ENCODE data around the gene DGKZ.
"Not testable (repeated sequence)": the region's sequence is repeated elsewhere in the genome, so short reads cannot be mapped to it uniquely, and the experiment has no call there.

The DGKZ gene

DNA sequence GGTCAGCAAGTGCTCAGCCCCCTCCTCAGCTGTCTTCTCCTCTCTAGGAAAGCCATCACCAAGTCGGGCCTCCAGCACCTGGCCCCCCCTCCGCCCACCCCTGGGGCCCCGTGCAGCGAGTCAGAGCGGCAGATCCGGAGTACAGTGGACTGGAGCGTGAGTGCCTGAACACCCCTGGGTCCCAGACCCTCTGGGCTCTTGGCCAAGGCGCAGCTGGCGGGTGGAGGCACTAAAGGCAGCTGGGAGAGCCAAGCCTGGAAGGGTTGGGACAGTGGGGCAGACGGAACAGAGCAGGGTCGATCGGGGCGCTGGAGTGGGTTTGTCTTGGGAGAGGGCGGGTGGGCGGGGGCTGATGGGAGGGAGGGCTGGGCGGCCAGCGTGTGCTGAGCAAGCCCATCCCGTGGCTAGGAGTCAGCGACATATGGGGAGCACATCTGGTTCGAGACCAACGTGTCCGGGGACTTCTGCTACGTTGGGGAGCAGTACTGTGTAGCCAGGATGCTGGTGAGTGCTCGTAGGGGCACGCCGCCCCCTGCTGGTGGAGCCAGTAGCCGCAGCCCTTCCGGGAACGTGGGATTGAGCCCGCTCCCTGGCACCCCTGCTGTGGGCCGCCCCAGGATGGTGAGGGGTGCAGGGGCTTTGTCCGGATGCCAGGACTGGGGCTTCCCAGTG is 20.1 kb downstream of the DGKZ start:
- peak; percentile 68 for DNase-seq (ENCODE audit: low spot score)

DNA sequence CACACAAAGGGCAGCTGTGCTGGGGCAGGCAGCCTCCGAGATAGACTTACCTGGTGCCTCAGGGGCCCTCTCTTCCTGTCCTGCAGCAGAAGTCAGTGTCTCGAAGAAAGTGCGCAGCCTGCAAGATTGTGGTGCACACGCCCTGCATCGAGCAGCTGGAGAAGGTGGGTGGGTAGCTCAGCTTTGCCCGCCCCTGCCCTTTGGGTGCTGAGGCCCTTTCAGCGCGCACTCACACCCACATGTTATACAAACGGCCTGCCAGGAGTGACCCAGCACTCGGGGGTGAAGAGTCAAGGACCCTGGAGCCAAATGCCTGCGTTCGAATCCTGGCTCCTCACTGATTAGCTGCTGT is 20.6 kb downstream of the DGKZ start:
- no peak for DNase-seq (ENCODE audit: low spot score)

DNA sequence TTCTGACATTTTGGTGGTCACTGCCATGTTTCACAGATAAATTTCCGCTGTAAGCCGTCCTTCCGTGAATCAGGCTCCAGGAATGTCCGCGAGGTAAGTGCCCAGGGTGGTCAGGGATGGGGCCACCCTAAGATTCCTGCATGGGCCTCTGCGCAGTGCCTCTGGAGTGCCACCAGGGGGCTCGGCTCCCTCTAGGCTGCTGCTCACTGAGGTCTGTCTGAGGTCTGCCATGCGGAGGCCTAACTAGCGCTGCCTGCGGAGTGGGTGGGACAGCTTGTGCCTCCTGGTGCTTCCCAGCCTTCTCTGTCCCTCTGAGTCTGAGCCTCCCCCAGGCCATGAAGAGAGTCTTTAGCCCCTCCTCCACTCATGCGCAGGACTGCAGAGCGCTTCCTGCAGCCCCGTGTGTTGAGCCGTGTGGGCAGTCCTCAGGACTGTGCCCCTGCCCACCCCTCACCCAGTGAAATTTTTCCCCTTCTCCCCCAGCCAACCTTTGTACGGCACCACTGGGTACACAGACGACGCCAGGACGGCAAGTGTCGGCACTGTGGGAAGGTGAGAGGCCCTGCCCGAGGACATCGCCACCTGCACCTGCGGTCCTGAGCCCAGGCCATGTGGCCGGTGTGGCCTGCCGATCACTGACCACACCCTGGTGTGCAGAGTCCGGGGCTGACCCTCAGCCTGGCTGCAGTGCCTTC is 22.3 kb downstream of the DGKZ start:
- DNase-seq (ENCODE audit: low spot score), result peak; percentile 62

DNA sequence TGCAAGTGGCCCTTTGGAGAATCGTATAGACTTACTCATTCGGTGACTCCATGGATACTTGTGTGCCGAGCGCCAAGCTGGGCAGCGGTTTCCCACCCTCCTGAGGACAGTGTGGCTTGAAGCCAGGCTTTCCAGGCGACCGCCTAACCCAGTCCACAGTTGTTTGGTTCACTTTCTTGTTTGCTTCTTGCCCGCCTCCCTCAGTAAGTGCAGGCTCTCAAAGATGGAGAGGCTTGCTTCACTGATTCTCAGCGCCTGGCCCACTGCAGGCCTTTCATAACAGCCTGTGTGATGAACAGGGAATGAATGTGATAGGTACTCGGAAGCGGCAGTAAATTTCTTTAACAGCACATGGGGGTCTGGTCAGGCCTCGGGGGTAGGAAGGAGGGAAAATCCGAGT is 23.0 kb downstream of the DGKZ start:
- no peak for DNase-seq (ENCODE audit: low spot score)

DNA sequence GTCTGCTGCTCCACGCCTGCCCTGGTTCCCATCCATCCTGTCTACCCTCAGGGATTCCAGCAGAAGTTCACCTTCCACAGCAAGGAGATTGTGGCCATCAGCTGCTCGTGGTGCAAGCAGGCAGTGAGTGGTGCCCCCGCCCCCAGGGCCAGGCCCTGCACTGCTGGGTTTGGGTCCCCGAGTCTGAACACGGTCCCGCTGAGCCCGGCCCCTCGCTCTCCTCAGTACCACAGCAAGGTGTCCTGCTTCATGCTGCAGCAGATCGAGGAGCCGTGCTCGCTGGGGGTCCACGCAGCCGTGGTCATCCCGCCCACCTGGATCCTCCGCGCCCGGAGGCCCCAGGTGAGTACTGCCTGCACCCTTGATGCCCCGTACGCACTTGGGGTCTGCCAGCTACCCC is 24.0 kb downstream of the DGKZ start:
- not testable (repeated sequence) for DNase-seq (ENCODE audit: low spot score)

DNA sequence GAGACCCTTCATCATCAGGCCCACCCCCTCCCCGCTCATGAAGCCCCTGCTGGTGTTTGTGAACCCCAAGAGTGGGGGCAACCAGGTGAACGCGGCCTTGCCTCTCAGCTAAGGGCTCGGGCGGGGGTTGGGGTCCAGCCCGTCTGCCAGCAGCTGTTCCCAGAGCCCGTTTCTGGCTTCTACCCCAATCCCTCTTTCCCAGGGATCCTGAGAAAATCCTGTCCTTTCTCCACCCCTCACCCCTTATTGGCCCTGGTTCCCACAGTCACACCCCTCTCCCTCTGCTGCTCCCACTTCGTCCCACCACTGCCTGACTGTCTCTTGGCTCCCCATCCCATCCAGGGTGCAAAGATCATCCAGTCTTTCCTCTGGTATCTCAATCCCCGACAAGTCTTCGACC is 24.8 kb downstream of the DGKZ start:
- no peak for DNase-seq (ENCODE audit: low spot score)

- not testable (repeated sequence) for DNase-seq (ENCODE audit: low spot score)
Measured at GRCh38 chr11:46372501-46372900, 25.2 kb downstream of the DGKZ start.

DNA sequence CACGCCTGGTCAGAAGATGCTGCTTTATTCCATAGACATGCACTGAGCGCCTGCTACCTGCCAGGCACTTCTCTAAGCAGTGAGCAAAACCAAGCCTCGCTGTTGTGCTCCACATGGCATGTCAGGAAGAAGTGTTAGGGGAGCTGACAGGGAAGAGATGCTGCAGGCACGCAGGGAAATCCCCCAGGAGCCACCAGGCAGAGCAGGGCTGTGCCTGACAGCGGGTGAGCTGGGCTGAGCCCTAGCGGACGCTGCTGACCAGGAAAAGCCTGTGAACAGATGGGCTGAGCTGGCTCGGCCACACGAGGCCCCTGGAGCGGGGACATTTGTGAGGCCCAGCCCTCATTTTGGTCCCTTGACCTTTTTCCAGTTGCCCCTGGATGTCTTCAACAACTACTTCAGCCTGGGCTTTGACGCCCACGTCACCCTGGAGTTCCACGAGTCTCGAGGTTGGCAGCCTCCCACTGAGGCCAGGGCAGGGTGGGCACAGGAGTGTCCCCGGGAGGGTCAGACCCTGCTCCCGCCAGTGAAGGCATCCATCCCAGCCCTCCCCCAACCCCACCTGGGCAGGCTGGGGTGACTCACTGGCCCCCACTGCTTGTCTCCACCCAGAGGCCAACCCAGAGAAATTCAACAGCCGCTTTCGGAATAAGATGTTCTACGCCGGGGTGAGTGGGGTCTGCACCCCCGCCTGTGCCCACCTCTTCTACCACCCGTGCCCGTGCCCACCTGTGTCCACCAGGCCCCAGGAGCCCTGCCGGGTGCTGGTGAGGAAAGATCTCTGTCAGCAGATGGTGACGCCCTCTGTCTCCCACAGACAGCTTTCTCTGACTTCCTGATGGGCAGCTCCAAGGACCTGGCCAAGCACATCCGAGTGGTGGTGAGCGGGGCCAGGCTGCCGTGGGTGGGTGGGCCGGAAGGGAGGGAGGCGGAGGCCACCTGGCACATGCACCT is 26.8 kb downstream of the DGKZ start:
- DNase-seq (ENCODE audit: low spot score), result no peak

DNA sequence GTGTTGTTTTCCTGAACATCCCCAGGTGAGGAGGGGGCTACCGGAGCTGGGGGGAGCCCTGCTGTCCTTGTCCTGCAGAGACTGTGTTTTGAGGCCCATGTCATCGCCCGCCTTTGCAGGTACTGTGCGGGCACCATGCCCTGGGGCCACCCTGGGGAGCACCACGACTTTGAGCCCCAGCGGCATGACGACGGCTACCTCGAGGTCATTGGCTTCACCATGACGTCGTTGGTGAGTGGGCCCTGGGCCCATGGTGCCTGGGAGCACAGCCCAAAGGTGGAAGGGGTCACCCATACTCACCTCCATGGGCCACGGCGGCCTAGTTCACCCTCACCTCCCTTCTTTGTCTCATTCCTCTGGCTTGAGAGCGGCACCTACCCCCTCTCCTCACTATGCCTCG is 27.6 kb downstream of the DGKZ start:
- DNase-seq (ENCODE audit: low spot score), result no peak

DNA sequence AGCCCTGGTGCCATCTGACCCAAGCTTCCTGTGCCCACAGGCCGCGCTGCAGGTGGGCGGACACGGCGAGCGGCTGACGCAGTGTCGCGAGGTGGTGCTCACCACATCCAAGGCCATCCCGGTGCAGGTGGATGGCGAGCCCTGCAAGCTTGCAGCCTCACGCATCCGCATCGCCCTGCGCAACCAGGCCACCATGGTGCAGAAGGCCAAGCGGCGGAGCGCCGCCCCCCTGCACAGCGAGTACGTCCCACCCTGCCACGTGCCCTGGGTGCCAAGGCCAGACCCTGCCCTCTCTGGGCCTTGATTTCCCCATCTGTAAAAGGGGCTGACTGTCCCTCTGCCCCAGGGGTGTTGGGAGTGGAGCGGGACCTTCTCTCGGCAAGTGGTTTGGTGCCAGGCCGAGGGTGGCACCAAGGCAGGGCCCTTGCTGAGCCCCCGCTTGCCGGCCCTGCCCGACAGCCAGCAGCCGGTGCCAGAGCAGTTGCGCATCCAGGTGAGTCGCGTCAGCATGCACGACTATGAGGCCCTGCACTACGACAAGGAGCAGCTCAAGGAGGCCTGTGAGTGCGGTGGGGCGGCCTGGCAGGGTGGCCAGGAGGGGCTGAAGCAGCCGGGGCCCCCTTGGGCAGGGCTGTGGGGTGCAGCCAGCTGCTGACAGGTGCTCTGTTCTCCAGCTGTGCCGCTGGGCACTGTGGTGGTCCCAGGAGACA is 28.3 kb downstream of the DGKZ start:
- DNase-seq (ENCODE audit: low spot score), result no peak

DNA sequence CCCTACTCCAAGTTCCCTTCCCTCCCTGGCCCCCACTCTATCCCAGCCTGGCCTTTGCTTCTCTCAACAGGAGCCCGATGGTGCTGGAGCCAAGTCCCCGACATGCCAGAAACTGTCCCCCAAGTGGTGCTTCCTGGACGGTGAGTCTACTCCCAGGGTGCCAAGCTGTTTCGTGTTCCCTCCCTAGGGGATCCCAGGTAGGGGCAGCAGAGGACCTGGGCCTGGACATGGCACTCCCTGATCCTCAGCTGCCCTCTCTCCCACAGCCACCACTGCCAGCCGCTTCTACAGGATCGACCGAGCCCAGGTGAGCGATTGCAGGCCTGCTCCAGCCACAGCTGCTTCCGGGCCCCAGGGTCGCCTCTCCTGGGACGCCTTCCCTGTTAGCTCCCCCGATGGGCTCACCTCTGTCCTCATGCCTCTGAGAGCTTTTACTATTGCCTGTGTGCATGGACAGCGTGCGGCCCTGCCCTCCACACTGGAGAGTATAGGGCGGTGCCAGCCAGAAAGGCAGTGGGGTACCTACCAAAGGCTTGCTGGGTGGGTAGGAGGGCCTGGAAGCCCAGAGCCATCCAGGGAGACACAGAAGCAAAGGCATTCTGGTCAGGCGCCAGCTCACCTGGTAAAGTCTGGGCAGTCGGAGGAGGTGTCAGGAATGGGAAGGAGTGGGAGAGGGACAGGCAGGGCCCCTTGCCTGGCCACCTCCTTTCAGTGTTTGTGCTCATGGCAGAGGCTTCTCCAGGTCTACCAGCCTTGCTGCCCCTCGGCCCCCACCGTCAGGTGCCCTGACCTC is 29.2 kb downstream of the DGKZ start:
- no peak for DNase-seq (ENCODE audit: low spot score)

- DNase-seq (ENCODE audit: low spot score), result no peak
Measured at GRCh38 chr11:46377290-46377689, 30.0 kb downstream of the DGKZ start.

DNA sequence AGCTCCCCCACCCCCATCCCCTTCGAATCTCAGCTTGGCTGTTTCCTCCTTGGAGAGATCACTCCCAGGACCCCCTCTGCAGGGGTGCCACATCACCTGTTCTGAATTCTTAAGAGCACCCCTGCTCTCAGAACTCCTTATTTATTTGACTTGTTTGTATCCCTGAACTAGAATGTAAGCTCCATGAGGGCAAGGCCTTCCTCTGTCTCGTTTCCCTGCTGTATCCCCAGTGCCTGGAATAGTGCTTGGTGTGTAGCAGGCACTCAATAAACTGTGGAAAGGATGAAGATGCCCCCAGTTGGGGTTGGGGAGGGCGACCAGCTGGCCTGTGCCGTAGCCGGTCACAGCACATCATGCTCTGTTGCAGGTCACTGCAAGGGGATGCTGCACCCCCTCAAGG is 30.6 kb downstream of the DGKZ start:
- DNase-seq (ENCODE audit: low spot score), result no peak

GRCh38 chr11:46378296-46378695 is 31.0 kb downstream of the DGKZ start:
- no peak for DNase-seq (ENCODE audit: low spot score)

DNA sequence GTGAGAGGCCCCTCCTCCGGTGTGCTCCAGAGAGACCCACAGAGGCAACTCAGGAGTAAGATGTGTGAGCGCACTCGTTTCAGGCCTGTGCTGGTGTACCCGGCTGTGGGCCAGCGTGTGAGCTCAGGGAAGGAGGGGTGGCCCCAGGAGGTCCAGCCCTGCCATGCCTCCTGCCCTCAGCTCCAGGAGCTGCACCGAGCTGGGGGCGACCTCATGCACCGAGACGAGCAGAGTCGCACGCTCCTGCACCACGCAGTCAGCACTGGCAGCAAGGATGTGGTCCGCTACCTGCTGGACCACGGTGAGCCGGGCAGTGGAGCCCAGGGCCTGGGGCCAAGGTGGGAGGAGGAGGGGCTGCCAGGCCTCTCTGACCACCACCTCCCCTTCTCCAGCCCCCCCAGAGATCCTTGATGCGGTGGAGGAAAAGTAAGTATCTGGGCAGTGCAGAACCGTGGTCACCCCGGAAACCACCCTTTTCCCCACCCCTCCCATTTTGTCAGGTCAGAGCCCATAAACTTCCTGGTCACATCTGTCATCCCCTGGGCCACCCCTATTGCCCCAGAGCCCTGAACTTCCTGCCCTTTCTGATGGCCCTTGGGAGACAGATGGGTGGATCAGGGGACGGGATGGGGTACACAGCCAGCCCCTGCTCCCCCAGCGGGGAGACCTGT is 31.7 kb downstream of the DGKZ start:
- DNase-seq (ENCODE audit: low spot score), result no peak

- DNase-seq (ENCODE audit: low spot score), result not testable (repeated sequence)
Measured at GRCh38 chr11:46379482-46380293, 32.4 kb downstream of the DGKZ start.

GRCh38 chr11:46380340-46381047 is 33.2 kb downstream of the DGKZ start:
- DNase-seq (ENCODE audit: low spot score), result peak; percentile 39

DNA sequence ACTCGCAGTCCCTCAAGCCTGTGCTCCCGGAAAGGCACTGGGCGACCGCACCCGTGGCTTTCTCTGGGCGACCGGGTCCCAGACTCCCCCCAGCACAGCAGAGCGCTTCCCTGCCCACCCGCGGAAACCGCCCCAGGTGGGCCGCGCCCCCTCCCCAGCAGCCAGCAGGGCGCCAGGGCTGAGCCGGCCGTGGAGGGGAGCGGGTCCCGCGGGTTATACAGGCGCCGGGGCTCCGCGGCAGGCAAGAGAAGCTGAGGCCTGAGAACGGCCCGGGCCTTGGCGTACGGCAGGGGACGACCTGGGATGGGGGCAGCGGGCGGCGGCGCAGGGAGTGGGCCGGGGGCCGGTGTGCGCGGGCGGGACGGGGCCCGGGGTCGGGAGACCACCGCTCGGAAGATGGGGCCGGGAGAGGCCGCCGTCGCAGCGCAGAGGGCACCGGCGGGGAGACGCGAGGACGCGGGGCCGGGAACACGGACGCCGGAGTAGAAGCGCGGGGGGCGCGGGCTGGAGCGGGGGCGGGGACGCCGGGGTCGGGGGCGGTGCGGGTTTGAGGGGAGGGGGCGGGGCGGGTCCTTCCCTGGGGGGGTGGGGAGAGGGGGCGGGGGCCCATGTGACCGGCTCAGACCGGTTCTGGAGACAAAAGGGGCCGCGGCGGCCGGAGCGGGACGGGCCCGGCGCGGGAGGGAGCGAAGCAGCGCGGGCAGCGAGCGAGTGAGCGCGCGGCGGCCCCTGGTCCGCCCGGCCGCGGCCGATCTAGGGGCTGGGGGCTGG is 34.0 kb downstream of the DGKZ start, which contains the start of gene MDK:
Gene MDK, plus strand, starts transcription at position 622 of the 771 bp plus-strand sequence. CDS start 389 bp downstream, outside the sequence.
- DNase-seq (ENCODE audit: low spot score), result no peak
